Epithelial cell of esophagus (primary cell): ENCODE measurements around the gene DIP2C.

Experiments used
- DNase-seq: peaks from one replicate; pipeline ENCODE4 v3.0.0; 2010; ENCODE audit warnings: low read depth
- H3K4me3 ChIP-seq: 2 replicates; pipeline ENCODE4 v1.5.1; 2011; ENCODE audit warnings: mild to moderate bottlenecking, low read length, control low read depth
- CTCF ChIP-seq: IDR thresholded peaks from 2 replicates; pipeline ENCODE4 v1.5.1; 2011; ENCODE audit warnings: low read depth, mild to moderate bottlenecking, low read length, control low read depth, inconsistent platforms; ENCODE audit not compliant: insufficient read depth; ENCODE audit errors: missing control alignments

DIP2C gene

GRCh38 chr10:486666-487322, 202.7 kb downstream of the DIP2C start:
- no peak overlapping the region for H3K4me3 ChIP-seq
- DNase-seq = no peak
- no peak for TF ChIP-seq CTCF

- TF ChIP-seq CTCF = no peak
- no peak for DNase-seq
- no peak overlapping the region for H3K4me3 ChIP-seq
These were observed 203.3 kb downstream of the DIP2C start for GRCh38 chr10:486206-486605.

- H3K4me3 ChIP-seq = no peak overlapping the region
- DNase-seq = no peak
- TF ChIP-seq CTCF = no peak
These were observed 203.7 kb downstream of the DIP2C start for GRCh38 chr10:485776-486175.

- DNase-seq = peak; percentile 29
- H3K4me3 ChIP-seq = peak overlapping the region; percentile 51
- TF ChIP-seq CTCF = no peak
These were observed 204.4 kb downstream of the DIP2C start for GRCh38 chr10:484925-485661.

- no peak for TF ChIP-seq CTCF
- H3K4me3 ChIP-seq = peak overlapping the region; percentile 51
- peak; percentile 30 for DNase-seq
These were observed 205.0 kb downstream of the DIP2C start for GRCh38 chr10:484441-484924.

GRCh38 chr10:483261-483660, 206.2 kb downstream of the DIP2C start:
- H3K4me3 ChIP-seq = no peak overlapping the region
- no peak for TF ChIP-seq CTCF
- DNase-seq = no peak
